Stomach (tissue), 4 donors: ENCODE measurements around the gene ALK.

Source experiments
- EP300 ChIP-seq: sonication (generic); formaldehyde crosslinking; IDR thresholded peaks from one replicate; pipeline ENCODE4 v1.6.1; 2017; ENCODE audit warnings: antibody characterized with exemption
- POLR2A ChIP-seq, 4 donors: fragments of 450-650 bp; IDR thresholded peaks; one replicate each; pipeline ENCODE4 v1.6.1; 2016; ENCODE audit warnings: antibody characterized with exemption in 4 of 4, control low read depth in 2 of 4, mild to moderate bottlenecking in 1 of 4, moderate library complexity in 1 of 4
- POLR2AphosphoS5 ChIP-seq, 3 donors: sonication (generic); formaldehyde crosslinking; IDR thresholded peaks; one replicate each; pipeline ENCODE4 v1.6.1; 2016; ENCODE audit warnings: antibody characterized with exemption in 3 of 3
- TF ChIP-seq, protein P1 (sequence below), 7 experiments: fragments of 450-650 bp in 4 of 7; fragments of 200-600 bp in 3 of 7; sonication (generic) in 3 of 7; IDR thresholded peaks; one replicate each; pipeline ENCODE4 v1.5.1; 2016 to 2019; ENCODE audit warnings: antibody characterized with exemption in 7 of 7, control low read depth in 2 of 7, mild to moderate bottlenecking in 1 of 7

- TF ChIP-seq, protein P1, sequence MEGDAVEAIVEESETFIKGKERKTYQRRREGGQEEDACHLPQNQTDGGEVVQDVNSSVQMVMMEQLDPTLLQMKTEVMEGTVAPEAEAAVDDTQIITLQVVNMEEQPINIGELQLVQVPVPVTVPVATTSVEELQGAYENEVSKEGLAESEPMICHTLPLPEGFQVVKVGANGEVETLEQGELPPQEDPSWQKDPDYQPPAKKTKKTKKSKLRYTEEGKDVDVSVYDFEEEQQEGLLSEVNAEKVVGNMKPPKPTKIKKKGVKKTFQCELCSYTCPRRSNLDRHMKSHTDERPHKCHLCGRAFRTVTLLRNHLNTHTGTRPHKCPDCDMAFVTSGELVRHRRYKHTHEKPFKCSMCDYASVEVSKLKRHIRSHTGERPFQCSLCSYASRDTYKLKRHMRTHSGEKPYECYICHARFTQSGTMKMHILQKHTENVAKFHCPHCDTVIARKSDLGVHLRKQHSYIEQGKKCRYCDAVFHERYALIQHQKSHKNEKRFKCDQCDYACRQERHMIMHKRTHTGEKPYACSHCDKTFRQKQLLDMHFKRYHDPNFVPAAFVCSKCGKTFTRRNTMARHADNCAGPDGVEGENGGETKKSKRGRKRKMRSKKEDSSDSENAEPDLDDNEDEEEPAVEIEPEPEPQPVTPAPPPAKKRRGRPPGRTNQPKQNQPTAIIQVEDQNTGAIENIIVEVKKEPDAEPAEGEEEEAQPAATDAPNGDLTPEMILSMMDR (IDR thresholded peaks at IDR 0.05) = no peak
- TF ChIP-seq EP300 (no peak), POLR2AphosphoS5 (IDR thresholded peaks at IDR 0.05) (no peak), POLR2A (IDR thresholded peaks at IDR 0.05) (no peak)
These were observed 133.6 kb downstream of the ALK start for GRCh38 chr2:29787473-29788465.
